SK-N-SH treated with all-trans-retinoic acid at 6 μM for 48 hours (cell line): ENCODE results near the gene KHSRP.

ENCODE experiments used
- ATAC-seq: fragments of 200-7000 bp; cut with Tn5 transposase; 3 replicates; pipeline ENCODE4 v1.9.1; 2020; ENCODE audit warnings: mild to moderate bottlenecking, moderate library complexity
- BACH2 ChIP-seq: fragments of 250-450 bp; sonication (Bioruptor Pico); IDR thresholded peaks from 2 replicates; pipeline ENCODE4 v1.9.0; 2021; ENCODE audit warnings: mild to moderate bottlenecking, borderline replicate concordance
- ESRRG ChIP-seq: fragments of 250-450 bp; sonication (Bioruptor Pico); IDR thresholded peaks from 2 replicates; pipeline ENCODE4 v1.6.1; 2021; ENCODE audit warnings: mild to moderate bottlenecking
- GLIS3 ChIP-seq: fragments of 250-450 bp; sonication (Bioruptor Pico); IDR thresholded peaks from 2 replicates; pipeline ENCODE4 v1.5.0; 2020; ENCODE audit warnings: mild to moderate bottlenecking, moderate library complexity
- ISL1 ChIP-seq: fragments of 250-450 bp; sonication (Bioruptor Pico); IDR thresholded peaks from 2 replicates; pipeline ENCODE4 v2.1.2; 2022; ENCODE audit warnings: mild to moderate bottlenecking, moderate library complexity
- OSR1 ChIP-seq: fragments of 250-450 bp; sonication (Bioruptor Pico); IDR thresholded peaks from 2 replicates; pipeline ENCODE4 v1.8.0; 2022; ENCODE audit warnings: moderate library complexity, mild to moderate bottlenecking, inconsistent platforms
- PPARA ChIP-seq: fragments of 250-450 bp; sonication (Bioruptor Pico); IDR thresholded peaks from 2 replicates; pipeline ENCODE4 v1.5.0; 2020; ENCODE audit warnings: mild to moderate bottlenecking, borderline replicate concordance
- SNAI2 ChIP-seq: fragments of 250-450 bp; sonication (Bioruptor Pico); IDR thresholded peaks from 2 replicates; pipeline ENCODE4 v1.5.0; 2020; ENCODE audit warnings: mild to moderate bottlenecking, moderate library complexity
- TCF4 ChIP-seq: fragments of 250-450 bp; sonication (Bioruptor Pico); IDR thresholded peaks from 2 replicates; pipeline ENCODE4 v1.8.0; 2021; ENCODE audit warnings: mild to moderate bottlenecking, moderate library complexity, borderline replicate concordance
- TOX ChIP-seq: fragments of 250-450 bp; sonication (Bioruptor Pico); IDR thresholded peaks from 2 replicates; pipeline ENCODE4 v1.8.0; 2021; ENCODE audit warnings: mild to moderate bottlenecking, moderate library complexity, borderline replicate concordance
- ZFP3 ChIP-seq: fragments of 250-450 bp; sonication (Bioruptor Pico); IDR thresholded peaks from 2 replicates; pipeline ENCODE4 v1.5.0; 2020; ENCODE audit warnings: mild to moderate bottlenecking, moderate library complexity
- ZFP30 ChIP-seq: fragments of 450-650 bp; formaldehyde crosslinking; IDR thresholded peaks from 2 replicates; pipeline ENCODE4 v1.5.0; 2022; ENCODE audit warnings: mild to moderate bottlenecking, moderate library complexity
- ZNF565 ChIP-seq: fragments of 450-650 bp; formaldehyde crosslinking; conservative IDR thresholded peaks from 2 replicates; pipeline ENCODE4 v1.5.0; 2020; ENCODE audit warnings: low read depth, mild to moderate bottlenecking, moderate library complexity
- ZNF8 ChIP-seq: fragments of 450-650 bp; formaldehyde crosslinking; IDR thresholded peaks from 2 replicates; pipeline ENCODE4 v1.5.0; 2020; ENCODE audit warnings: mild to moderate bottlenecking, moderate library complexity
- TF ChIP-seq, protein P1 (sequence below): fragments of 250-450 bp; sonication (Bioruptor Pico); IDR thresholded peaks from 2 replicates; pipeline ENCODE4 v1.5.0; 2020; ENCODE audit warnings: mild to moderate bottlenecking, moderate library complexity
- TF ChIP-seq, protein P2 (sequence below): fragments of 250-450 bp; sonication (Bioruptor Pico); IDR thresholded peaks from 2 replicates; pipeline ENCODE4 v1.8.0; 2021; ENCODE audit warnings: low read depth, mild to moderate bottlenecking, moderate library complexity, borderline replicate concordance
- TF ChIP-seq, protein P3 (sequence below): fragments of 250-450 bp; sonication (Bioruptor Pico); IDR thresholded peaks from 2 replicates; pipeline ENCODE4 v1.5.1; 2021; ENCODE audit warnings: mild to moderate bottlenecking, moderate library complexity
- TF ChIP-seq, protein P4 (sequence below): fragments of 250-450 bp; sonication (Bioruptor Pico); IDR thresholded peaks from 2 replicates; pipeline ENCODE4 v1.8.0; 2020; ENCODE audit warnings: mild to moderate bottlenecking, moderate library complexity, borderline replicate concordance
- TF ChIP-seq, protein P5 (sequence below): fragments of 250-450 bp; sonication (Bioruptor Pico); IDR thresholded peaks from 2 replicates; pipeline ENCODE4 v1.5.1; 2020; ENCODE audit warnings: low read depth, mild to moderate bottlenecking, moderate library complexity

The KHSRP gene

DNA sequence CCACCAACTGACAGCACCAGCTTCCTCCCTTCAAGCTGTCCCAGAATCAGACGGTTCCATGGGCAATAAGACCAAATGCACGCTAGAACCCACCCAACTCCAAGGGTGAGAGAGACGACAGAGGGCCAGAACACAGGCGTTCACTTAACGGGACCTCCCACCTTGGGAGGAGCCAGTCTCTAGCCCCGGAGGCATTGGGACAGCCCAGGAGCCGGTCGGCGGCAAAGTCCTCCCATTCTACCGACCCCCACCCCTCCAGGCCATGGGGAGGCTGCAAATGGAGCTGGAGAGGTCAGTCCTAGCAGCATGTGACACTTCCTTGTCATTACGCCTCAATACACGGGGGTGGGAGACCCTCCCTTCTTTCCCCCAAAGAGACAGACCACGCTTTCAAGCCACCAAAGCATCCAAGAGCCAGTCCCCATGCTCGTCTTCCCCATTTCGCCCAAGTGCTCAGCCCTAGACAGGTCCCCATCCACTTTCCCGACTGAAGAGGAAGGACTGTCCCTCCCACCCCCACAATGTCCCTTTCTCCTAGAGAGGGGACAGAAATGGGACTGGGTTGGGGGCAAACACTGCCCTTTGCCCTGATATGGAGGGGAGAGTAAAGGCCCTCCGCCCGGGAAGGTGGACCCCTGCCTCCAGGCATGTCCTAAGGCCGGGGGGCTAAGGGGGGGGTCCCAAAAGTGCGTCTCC, 964 bp downstream of the KHSRP start (continued):
- TF ChIP-seq, protein P1, sequence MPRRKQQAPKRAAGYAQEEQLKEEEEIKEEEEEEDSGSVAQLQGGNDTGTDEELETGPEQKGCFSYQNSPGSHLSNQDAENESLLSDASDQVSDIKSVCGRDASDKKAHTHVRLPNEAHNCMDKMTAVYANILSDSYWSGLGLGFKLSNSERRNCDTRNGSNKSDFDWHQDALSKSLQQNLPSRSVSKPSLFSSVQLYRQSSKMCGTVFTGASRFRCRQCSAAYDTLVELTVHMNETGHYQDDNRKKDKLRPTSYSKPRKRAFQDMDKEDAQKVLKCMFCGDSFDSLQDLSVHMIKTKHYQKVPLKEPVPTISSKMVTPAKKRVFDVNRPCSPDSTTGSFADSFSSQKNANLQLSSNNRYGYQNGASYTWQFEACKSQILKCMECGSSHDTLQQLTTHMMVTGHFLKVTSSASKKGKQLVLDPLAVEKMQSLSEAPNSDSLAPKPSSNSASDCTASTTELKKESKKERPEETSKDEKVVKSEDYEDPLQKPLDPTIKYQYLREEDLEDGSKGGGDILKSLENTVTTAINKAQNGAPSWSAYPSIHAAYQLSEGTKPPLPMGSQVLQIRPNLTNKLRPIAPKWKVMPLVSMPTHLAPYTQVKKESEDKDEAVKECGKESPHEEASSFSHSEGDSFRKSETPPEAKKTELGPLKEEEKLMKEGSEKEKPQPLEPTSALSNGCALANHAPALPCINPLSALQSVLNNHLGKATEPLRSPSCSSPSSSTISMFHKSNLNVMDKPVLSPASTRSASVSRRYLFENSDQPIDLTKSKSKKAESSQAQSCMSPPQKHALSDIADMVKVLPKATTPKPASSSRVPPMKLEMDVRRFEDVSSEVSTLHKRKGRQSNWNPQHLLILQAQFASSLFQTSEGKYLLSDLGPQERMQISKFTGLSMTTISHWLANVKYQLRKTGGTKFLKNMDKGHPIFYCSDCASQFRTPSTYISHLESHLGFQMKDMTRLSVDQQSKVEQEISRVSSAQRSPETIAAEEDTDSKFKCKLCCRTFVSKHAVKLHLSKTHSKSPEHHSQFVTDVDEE (CRISPR knock-in tag), result no peak
- TF ChIP-seq, all 23 proteins: peak for 0

DNA sequence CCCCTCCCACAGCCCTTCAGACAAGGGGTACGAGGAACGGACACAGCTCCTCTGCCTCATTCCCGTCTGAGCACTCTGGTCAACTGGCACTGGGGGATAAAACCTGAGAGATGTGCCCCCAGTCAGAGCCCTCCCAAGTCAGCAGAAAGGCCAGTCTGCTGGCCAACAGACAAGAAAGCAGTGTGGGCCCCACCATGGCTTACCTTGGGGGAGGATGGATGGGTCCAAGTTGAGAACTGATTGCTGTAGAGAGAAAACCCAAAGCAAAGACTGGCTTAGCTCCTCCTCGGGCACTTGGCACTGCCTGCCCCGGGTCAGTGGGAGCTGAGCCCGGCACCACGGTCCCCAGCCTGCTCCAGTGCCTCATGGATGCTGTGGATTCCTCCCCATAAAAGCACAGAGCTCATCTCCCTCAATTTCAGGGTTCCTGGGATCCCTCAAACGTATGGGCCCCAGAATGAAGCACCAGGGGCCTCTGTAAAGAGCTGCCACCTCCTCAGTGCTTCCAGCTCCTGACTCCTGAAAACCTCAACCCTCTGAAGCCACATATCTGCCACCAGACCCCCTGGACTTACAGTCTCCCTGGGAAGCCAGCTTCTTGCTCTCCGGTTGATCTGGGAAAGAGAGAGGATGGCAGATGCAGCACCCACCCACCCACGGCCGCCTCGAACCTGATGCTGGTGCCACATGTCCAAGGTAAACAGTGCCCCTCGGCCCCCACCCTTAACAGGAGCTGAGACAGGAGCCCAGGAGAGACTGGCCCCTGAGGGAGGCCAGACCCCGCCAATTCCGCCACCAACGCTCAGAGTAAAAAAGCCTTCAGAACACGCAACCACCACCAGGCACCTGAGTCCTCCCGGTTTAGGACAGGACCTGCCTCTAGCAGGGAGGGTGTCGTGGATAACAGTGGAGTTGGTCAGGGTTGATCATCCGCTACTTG, 3.3 kb downstream of the KHSRP start:
- TF ChIP-seq OSR1 (CRISPR knock-in tag), result no peak
- no peak for TF ChIP-seq BACH2 (CRISPR knock-in tag)
- TF ChIP-seq ZNF565 (CRISPR knock-in tag), result no peak
- TF ChIP-seq, protein P2, sequence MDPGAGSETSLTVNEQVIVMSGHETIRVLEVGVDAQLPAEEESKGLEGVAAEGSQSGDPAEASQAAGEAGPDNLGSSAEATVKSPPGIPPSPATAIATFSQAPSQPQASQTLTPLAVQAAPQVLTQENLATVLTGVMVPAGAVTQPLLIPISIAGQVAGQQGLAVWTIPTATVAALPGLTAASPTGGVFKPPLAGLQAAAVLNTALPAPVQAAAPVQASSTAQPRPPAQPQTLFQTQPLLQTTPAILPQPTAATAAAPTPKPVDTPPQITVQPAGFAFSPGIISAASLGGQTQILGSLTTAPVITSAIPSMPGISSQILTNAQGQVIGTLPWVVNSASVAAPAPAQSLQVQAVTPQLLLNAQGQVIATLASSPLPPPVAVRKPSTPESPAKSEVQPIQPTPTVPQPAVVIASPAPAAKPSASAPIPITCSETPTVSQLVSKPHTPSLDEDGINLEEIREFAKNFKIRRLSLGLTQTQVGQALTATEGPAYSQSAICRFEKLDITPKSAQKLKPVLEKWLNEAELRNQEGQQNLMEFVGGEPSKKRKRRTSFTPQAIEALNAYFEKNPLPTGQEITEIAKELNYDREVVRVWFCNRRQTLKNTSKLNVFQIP (CRISPR knock-in tag), result no peak
- TF ChIP-seq, protein P3, sequence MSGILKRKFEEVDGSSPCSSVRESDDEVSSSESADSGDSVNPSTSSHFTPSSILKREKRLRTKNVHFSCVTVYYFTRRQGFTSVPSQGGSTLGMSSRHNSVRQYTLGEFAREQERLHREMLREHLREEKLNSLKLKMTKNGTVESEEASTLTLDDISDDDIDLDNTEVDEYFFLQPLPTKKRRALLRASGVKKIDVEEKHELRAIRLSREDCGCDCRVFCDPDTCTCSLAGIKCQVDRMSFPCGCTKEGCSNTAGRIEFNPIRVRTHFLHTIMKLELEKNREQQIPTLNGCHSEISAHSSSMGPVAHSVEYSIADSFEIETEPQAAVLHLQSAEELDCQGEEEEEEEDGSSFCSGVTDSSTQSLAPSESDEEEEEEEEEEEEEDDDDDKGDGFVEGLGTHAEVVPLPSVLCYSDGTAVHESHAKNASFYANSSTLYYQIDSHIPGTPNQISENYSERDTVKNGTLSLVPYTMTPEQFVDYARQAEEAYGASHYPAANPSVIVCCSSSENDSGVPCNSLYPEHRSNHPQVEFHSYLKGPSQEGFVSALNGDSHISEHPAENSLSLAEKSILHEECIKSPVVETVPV (CRISPR knock-in tag), result no peak
- TF ChIP-seq, protein P1 (CRISPR knock-in tag), result no peak
- no peak for TF ChIP-seq PPARA (CRISPR knock-in tag)
- TF ChIP-seq TCF4 (CRISPR knock-in tag), result no peak
- no peak for TF ChIP-seq ESRRG (CRISPR knock-in tag)
- no peak for TF ChIP-seq SNAI2 (CRISPR knock-in tag)
- TF ChIP-seq ZNF8 (CRISPR knock-in tag), result no peak
- no peak for ATAC-seq

DNA sequence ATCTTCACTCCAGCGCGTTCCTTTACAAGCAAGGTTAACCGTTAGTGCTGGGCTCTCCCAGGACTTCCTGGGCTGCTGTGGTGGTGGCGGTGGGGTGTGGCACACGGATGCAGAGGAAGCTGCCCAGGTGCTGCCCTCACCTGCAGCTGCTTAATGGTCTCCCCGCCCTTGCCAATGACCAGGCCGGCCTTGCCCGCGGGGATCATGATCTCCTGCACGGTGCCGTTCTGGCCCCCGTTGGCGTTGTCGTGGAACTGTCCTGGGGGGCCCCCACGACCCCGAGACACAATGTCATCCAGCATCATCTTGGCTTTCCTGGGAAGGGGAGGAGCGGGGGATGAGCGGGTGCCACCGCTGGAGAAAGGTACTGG, 6.1 kb downstream of the KHSRP start:
- no peak for ATAC-seq
- no peak for TF ChIP-seq GLIS3 (CRISPR knock-in tag)
- TF ChIP-seq ZFP3 (CRISPR knock-in tag), result no peak
- no peak for TF ChIP-seq TOX (CRISPR knock-in tag)
- TF ChIP-seq, protein P3 (CRISPR knock-in tag), result no peak
- TF ChIP-seq, protein P2 (CRISPR knock-in tag), result no peak
- TF ChIP-seq, protein P4, sequence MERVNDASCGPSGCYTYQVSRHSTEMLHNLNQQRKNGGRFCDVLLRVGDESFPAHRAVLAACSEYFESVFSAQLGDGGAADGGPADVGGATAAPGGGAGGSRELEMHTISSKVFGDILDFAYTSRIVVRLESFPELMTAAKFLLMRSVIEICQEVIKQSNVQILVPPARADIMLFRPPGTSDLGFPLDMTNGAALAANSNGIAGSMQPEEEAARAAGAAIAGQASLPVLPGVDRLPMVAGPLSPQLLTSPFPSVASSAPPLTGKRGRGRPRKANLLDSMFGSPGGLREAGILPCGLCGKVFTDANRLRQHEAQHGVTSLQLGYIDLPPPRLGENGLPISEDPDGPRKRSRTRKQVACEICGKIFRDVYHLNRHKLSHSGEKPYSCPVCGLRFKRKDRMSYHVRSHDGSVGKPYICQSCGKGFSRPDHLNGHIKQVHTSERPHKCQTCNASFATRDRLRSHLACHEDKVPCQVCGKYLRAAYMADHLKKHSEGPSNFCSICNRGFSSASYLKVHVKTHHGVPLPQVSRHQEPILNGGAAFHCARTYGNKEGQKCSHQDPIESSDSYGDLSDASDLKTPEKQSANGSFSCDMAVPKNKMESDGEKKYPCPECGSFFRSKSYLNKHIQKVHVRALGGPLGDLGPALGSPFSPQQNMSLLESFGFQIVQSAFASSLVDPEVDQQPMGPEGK (CRISPR knock-in tag), result no peak
- no peak for TF ChIP-seq ESRRG (CRISPR knock-in tag)
- no peak for TF ChIP-seq TCF4 (CRISPR knock-in tag)
- TF ChIP-seq ZFP30, result no peak
- TF ChIP-seq ISL1 (CRISPR knock-in tag), result no peak
- TF ChIP-seq BACH2 (CRISPR knock-in tag), result no peak
- TF ChIP-seq, protein P5, sequence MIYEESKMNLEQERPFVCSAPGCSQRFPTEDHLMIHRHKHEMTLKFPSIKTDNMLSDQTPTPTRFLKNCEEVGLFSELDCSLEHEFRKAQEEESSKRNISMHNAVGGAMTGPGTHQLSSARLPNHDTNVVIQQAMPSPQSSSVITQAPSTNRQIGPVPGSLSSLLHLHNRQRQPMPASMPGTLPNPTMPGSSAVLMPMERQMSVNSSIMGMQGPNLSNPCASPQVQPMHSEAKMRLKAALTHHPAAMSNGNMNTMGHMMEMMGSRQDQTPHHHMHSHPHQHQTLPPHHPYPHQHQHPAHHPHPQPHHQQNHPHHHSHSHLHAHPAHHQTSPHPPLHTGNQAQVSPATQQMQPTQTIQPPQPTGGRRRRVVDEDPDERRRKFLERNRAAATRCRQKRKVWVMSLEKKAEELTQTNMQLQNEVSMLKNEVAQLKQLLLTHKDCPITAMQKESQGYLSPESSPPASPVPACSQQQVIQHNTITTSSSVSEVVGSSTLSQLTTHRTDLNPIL (CRISPR knock-in tag), result no peak
- no peak for TF ChIP-seq OSR1 (CRISPR knock-in tag)
